BLaER1 (cell line): ENCODE data around the gene ARHGAP26.

Experiments used
- H3K27ac ChIP-seq: shearing (Covaris generic); formaldehyde crosslinking; 2 replicates; pipeline ENCODE4 v1.8.1; 2022
- H3K27me3 ChIP-seq: shearing (Covaris generic); formaldehyde crosslinking; 2 replicates; pipeline ENCODE4 v1.8.1; 2022
- H3K36me3 ChIP-seq: shearing (Covaris generic); formaldehyde crosslinking; 2 replicates; pipeline ENCODE4 v1.8.1; 2022
- H3K4me1 ChIP-seq: shearing (Covaris generic); formaldehyde crosslinking; 2 replicates; pipeline ENCODE4 v1.8.1; 2022
- H3K4me2 ChIP-seq: shearing (Covaris generic); formaldehyde crosslinking; 2 replicates; pipeline ENCODE4 v1.8.1; 2022
- H3K4me3 ChIP-seq: shearing (Covaris generic); formaldehyde crosslinking; 2 replicates; pipeline ENCODE4 v1.8.1; 2022
- H3K9ac ChIP-seq: shearing (Covaris generic); formaldehyde crosslinking; 2 replicates; pipeline ENCODE4 v1.8.1; 2022
- H3K9me3 ChIP-seq: shearing (Covaris generic); formaldehyde crosslinking; 2 replicates; pipeline ENCODE4 v1.8.1; 2022
- H4K20me1 ChIP-seq: shearing (Covaris generic); formaldehyde crosslinking; 2 replicates; pipeline ENCODE4 v1.8.1; 2022
- Cebpa-rat ChIP-seq: shearing (Covaris generic); IDR thresholded peaks from 2 replicates; pipeline ENCODE4 v1.8.1; 2022

The ARHGAP26 gene

GRCh38 chr5:142857405-142857804, 87.2 kb downstream of the ARHGAP26 start:
- peaks cover 19% of the 10 kb centered on the region for H3K4me1 ChIP-seq

GRCh38 chr5:142859037-142859436, 88.9 kb downstream of the ARHGAP26 start:
- Histone ChIP-seq H3K4me2 (no peak overlapping the region), H3K27ac (no peak overlapping the region), H3K27me3 (no peaks in the 10 kb centered on the region), H4K20me1 (0 out of 2 replicates have a peak, but pooled peaks cover 7% of the 10 kb centered on the region), H3K4me1 (peaks cover 19% of the 10 kb centered on the region), H3K9me3 (no peaks in the 10 kb centered on the region; the same call in 1 of the 2 replicates), H3K9ac (no peak overlapping the region), H3K4me3 (no peak overlapping the region), H3K36me3 (no peaks in the 10 kb centered on the region)
- TF ChIP-seq Cebpa-rat = no peak

More at GRCh38 chr5:142857405-142857804, 87.2 kb downstream of the ARHGAP26 start:
- Histone ChIP-seq H3K27ac (no peak overlapping the region), H3K27me3 (no peaks in the 10 kb centered on the region), H3K4me2 (no peak overlapping the region), H4K20me1 (0 out of 2 replicates have a peak, but pooled peaks cover 7% of the 10 kb centered on the region), H3K9me3 (no peaks in the 10 kb centered on the region; the same call in 1 of the 2 replicates), H3K36me3 (no peaks in the 10 kb centered on the region), H3K4me3 (no peak overlapping the region), H3K9ac (no peak overlapping the region)
- TF ChIP-seq Cebpa-rat = no peak

GRCh38 chr5:142860270-142860669, 90.1 kb downstream of the ARHGAP26 start:
- 0 out of 2 replicates have a peak, but pooled peaks cover 7% of the 10 kb centered on the region for H4K20me1 ChIP-seq
- peaks cover 19% of the 10 kb centered on the region for H3K4me1 ChIP-seq
- no peak overlapping the region for H3K9ac ChIP-seq
- no peak overlapping the region for H3K27ac ChIP-seq
- TF ChIP-seq Cebpa-rat = no peak
- H3K4me2 ChIP-seq = no peak overlapping the region
- H3K4me3 ChIP-seq = no peak overlapping the region
- no peaks in the 10 kb centered on the region for H3K36me3 ChIP-seq
- H3K27me3 ChIP-seq = no peaks in the 10 kb centered on the region
- no peaks in the 10 kb centered on the region; the same call in 1 of the 2 replicates for H3K9me3 ChIP-seq

GRCh38 chr5:142861011-142861410, 90.8 kb downstream of the ARHGAP26 start:
- Histone ChIP-seq H3K9ac (no peak overlapping the region), H4K20me1 (0 out of 2 replicates have a peak, but pooled peaks cover 7% of the 10 kb centered on the region), H3K27ac (no peak overlapping the region), H3K27me3 (no peaks in the 10 kb centered on the region), H3K4me2 (peak overlapping the region; percentile 61), H3K4me1 (peaks cover 19% of the 10 kb centered on the region), H3K36me3 (no peaks in the 10 kb centered on the region), H3K9me3 (no peaks in the 10 kb centered on the region), H3K4me3 (no peak overlapping the region)
- no peak for TF ChIP-seq Cebpa-rat

- Histone ChIP-seq H3K4me3 (no peak overlapping the region), H3K9ac (no peak overlapping the region), H4K20me1 (0 out of 2 replicates have a peak, but pooled peaks cover 10% of the 10 kb centered on the region), H3K9me3 (no peaks in the 10 kb centered on the region), H3K27ac (no peak overlapping the region), H3K4me2 (no peak overlapping the region), H3K27me3 (no peaks in the 10 kb centered on the region), H3K4me1 (peaks cover 31% of the 10 kb centered on the region), H3K36me3 (no peaks in the 10 kb centered on the region)
- TF ChIP-seq Cebpa-rat = no peak
Observed at GRCh38 chr5:142862594-142862993, 92.4 kb downstream of the ARHGAP26 start.

GRCh38 chr5:142863856-142864255, 93.7 kb downstream of the ARHGAP26 start:
- Histone ChIP-seq H3K27ac (no peak overlapping the region), H3K27me3 (no peaks in the 10 kb centered on the region), H3K4me3 (no peak overlapping the region), H3K36me3 (no peaks in the 10 kb centered on the region), H3K9ac (no peak overlapping the region), H3K4me1 (peaks cover 32% of the 10 kb centered on the region), H3K9me3 (no peaks in the 10 kb centered on the region), H3K4me2 (no peak overlapping the region), H4K20me1 (0 out of 2 replicates have a peak, but pooled peaks cover 11% of the 10 kb centered on the region)
- no peak for TF ChIP-seq Cebpa-rat

GRCh38 chr5:142864290-142865260, 94.4 kb downstream of the ARHGAP26 start:
- no peak overlapping the region for H3K27ac ChIP-seq

GRCh38 chr5:142865631-142866030, 95.5 kb downstream of the ARHGAP26 start:
- Histone ChIP-seq H3K36me3 (no peaks in the 10 kb centered on the region), H3K9ac (no peak overlapping the region), H3K9me3 (no peaks in the 10 kb centered on the region), H3K4me1 (peaks cover 29% of the 10 kb centered on the region), H3K4me2 (no peak overlapping the region), H3K4me3 (no peak overlapping the region), H3K27me3 (no peaks in the 10 kb centered on the region), H4K20me1 (0 out of 2 replicates have a peak, but pooled peaks cover 4% of the 10 kb centered on the region), H3K27ac (no peak overlapping the region)
- no peak for TF ChIP-seq Cebpa-rat

More at GRCh38 chr5:142864290-142865260, 94.4 kb downstream of the ARHGAP26 start:
- no peak overlapping the region for H3K4me2 ChIP-seq
- no peaks in the 10 kb centered on the region for H3K27me3 ChIP-seq
- no peaks in the 10 kb centered on the region for H3K36me3 ChIP-seq
- no peak overlapping the region for H3K4me3 ChIP-seq
- H4K20me1 ChIP-seq = 0 out of 2 replicates have a peak, but pooled peaks cover 11% of the 10 kb centered on the region
- no peaks in the 10 kb centered on the region for H3K9me3 ChIP-seq
- peaks cover 32% of the 10 kb centered on the region for H3K4me1 ChIP-seq
- TF ChIP-seq Cebpa-rat = no peak
- H3K9ac ChIP-seq = no peak overlapping the region

- Histone ChIP-seq H3K36me3 (no peaks in the 10 kb centered on the region), H3K4me3 (no peak overlapping the region), H3K9me3 (no peaks in the 10 kb centered on the region), H3K27ac (no peak overlapping the region), H3K9ac (no peak overlapping the region), H3K4me2 (peak overlapping the region; percentile 48), H3K4me1 (peaks cover 18% of the 10 kb centered on the region), H4K20me1 (0 out of 2 replicates have a peak, but pooled peaks cover 4% of the 10 kb centered on the region), H3K27me3 (no peaks in the 10 kb centered on the region)
- no peak for TF ChIP-seq Cebpa-rat
Observed at GRCh38 chr5:142866563-142867275, 96.5 kb downstream of the ARHGAP26 start.
